Left renal pelvis (tissue), 4 donors: Measurements from ENCODE around the gene KCND1. TPM values are rescaled to one million over a fixed set of nuclear protein-coding genes. Genes with fewer than 3 reads are reported as not detected.
A peak's percentile ranks its signal among the peaks of the same experiment; 100 is the strongest.

Experiments used
- DNase-seq, 4 donors: peaks; one replicate each; pipeline ENCODE4 v3.0.0-alpha.2; 2013; ENCODE audit warnings: low read depth in 4 of 4, low spot score in 3 of 4
- polyA plus RNA-seq, 4 donors: library from polyadenylated mRNA; unstranded; fragments of 120-200 nt; gene quantifications; one replicate each; pipeline ENCODE4 v1.2.1, GENCODE V29; 2013; ENCODE audit not compliant: insufficient read length in 4 of 4

The KCND1 gene
- polyA plus RNA-seq, 4 donors: 2.7 to 6.6 (median 3.5) TPM

DNA sequence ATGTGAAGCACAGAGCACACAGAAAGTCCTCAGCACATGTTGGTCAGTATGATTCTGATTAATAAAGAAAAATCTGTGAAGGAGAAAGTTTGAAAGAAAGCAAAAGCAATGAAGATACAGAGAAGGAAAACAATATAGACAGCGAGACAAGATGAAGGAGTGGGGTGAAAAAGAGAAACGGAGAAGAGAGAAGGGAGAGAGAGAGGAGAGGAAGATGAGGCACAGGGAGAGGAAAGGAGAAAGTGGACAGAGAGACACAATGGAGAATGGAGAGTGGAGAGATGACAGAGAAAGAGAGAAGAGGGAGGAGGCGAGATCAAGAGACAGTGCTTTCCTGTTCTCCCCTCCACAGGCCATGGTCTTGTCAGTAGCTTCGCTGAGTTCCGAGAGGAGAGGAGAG, 3.9 kb upstream of the KCND1 start:
- no peak for DNase-seq

DNA sequence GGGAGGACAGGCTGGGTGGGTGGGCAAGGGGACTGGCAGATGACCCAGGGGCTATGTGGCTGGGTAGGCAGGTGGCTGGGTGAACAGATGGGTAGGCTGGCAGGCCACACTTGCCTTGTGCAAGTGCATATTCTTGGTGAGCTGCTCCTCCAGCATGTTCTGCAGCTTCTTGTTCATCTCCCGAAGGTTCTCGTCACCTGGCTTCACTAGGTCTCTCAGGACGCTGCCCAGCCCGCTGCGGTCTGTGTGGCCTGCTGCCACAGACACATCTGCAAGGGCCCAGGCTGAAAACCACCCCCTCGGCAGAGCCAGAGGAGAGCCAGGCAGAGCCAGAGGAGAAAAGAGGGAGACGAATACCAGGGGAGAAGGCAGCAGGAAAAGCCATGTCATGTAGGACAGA, 3.4 kb upstream of the KCND1 start:
- DNase-seq: no peak

DNA sequence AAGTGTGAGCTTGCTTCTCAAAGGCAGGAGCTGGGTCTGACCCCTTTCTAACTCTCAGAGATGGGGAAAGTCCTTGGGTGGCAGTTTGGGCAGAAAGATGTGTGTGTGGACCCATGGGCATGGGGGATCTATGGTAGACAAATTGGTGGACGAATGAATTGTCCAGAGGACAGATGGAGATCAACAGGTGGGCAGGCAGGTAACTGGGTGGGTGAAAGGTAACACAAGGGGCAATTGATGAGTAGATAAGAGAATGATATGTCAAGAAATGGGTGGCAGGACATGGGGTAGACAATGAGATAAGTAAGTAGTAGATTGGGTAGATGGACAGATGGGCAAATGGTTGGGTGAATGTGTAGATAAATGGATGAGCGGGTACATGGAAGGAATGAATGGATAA, 2.9 kb upstream of the KCND1 start:
- no peak for DNase-seq

DNA sequence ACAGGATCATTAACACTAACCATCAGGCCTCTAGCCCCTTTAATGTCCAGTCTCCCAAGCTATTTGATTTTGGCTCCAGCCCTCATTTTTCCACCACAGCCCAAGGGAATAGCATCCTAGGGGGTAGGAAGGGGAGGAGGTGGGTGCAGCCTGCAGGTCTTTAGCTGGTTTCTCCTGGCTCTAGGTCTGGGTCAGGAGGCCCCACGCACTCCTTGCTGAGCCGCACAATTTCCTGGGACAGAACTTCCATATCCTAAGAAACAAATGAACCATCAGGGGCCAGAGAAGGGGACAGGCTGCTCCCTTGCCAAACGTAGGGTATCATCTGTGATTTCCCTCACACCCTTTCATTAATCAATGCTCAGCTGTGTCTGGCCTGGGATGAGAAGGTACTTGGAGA, 2.4 kb upstream of the KCND1 start:
- DNase-seq: no peak

DNA sequence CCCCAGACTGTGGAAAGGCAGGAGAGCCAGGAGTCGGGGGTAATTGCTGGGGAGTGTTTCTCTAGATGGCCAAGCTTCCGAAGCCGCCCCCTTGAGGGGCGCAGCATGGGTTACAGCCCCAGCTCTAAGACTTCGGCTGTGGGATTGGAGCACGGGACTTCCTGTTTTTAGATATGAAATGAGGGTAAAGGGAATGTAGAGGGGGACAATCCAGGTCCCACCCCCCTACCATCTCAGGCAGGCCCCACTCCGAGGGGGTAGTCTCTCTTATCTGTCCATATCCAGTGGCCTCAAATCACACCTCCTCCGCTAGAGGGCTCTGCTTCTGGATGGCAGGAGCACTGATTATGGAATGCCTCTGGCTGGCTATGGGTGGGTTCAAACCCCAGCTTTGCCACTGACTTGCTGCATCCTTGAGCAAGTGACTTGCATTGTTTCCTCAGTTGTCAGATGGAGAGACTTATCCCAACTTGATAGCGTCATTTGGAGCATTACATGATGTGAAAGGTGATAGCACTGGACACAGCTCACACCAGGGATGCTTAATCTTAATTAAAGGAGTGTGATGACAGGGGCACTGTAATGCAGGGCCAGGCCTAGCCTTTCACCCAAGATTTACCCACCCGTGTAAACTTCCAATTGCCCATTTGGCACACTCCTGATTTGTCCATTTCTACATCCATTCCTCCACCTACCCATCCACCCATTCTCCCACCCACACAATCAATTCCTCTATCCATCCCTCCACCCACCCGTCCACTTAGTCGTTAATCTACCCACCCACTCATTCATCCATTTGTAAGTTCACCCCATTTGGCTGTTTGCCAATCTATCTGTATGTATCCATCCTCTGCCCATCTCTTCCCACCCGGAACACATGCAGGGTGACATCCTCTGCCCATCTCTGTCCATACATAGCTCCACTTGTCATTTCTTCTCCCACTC, 848 bp upstream of the KCND1 start:
- DNase-seq: no peak

DNA sequence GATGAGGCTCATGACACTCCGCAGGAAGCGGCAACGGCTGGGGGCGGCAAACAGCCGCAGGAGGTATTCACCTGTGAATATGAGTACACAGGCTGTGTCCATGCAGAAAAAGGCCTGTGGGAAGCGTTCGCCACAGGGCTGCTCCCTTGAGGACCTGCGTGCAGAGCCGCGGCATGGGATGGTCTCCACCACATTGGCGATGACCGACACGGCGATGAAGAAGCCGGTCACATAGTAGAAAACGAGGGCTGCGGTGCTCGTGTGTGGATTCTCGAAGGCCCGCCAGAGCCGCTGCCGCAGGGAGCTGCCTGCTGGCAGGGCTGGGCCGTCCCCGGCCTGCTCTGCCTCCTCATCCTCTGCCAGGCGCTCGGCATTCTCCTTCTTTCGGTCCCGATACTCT, 2.2 kb downstream of the KCND1 start:
- no peak for DNase-seq

DNA sequence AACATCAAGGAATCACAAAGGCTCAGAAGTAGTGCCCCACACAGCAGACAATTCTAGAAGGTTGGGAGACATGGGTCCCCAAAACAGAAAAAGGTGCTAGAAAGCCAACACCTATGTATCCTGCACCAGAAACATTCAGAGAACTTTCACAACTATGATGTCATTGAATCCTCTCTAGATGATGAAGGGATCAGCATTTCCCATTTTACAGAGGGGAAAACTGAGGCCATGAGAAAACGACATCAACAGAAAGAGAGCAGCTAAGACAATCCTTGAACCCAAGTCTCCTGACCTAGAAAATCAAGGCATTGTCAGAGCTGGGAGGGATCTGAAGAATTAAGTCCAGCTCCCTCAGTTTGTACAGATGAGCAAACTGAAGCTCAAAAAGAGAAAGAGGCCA, 3.3 kb downstream of the KCND1 start:
- DNase-seq: no peak

DNA sequence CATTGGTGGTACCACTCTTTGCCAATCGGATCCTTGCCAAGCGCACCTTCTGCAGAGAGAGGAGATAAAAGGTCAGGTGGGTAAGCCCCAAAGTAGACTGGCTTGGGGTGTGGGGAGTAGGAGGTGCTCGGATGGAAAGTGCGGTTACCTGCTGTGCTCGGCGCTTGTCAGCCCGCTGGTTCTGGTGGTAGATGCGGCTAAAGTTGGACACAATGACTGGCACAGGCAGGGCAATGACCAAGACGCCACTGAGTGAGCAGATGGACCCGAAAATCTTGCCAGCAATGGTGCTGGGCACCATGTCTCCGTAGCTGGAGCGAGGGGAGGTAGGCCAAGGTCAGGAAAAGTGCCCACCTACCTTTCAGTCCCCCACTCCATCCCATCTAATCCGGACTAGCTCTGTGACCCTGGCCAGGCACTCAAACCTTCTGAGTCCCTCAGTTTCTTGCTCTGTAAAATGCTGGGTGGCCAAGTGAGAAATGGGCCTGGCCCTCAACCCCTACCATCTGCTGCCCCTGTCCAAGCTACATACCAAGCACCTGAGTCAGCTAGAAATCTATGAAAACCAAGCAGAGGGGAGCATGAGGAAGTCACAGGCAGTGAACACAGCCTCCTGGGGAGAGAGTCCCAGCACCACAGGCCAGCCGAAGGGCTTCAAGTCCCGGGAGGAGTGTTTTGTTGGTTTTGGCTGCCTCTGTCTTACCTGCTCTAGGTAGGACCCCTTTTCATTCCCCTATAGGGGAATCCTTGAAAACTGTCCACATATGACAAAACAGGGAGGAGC, 4.7 kb downstream of the KCND1 start:
- DNase-seq: no peak

DNA sequence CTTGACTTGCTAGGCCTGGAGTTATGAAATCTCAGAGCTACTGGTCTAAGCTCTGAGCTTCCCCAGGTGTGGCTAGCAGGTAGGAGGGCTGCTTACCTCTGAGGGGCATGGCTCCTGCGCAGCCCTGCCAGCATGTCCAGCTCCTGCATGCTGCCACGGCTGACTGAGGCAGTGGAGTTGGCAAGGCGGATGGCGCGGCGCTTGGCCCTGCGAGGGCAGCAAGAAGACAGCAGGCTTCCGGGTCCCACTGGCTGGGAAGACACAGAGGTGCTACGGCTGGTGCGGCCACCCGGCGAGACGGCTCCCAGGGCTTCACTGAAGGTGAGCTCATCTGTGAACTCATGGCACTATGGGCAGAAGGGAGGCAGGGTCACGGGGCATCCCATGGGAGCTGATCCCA, 5.7 kb downstream of the KCND1 start:
- no peak for DNase-seq

DNA sequence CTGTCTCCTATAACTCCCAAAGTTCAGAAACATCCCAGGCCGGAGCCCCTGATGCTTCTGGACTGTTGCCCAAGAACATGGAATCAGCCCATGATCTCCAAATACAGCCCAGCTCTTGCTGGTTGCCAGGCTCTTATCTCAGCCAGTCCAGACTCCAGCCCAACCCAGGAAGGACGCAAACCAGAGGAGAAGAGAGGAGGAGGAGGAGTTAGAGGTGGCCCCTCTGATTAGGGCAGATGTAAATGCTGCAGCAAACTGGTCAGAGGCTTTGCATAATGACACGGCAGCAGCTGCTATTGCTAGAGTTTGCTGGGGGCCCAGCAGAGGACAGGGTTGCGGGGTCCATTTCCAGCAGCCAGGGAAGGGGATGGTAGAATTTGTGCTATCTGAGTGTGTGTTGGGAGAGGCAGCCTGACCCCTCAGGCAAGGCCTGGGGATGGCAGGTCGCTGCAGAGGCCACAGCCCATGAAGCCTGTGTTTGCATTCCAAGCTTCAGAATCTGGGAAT, 10.0 kb downstream of the KCND1 start:
- DNase-seq: no peak

DNA sequence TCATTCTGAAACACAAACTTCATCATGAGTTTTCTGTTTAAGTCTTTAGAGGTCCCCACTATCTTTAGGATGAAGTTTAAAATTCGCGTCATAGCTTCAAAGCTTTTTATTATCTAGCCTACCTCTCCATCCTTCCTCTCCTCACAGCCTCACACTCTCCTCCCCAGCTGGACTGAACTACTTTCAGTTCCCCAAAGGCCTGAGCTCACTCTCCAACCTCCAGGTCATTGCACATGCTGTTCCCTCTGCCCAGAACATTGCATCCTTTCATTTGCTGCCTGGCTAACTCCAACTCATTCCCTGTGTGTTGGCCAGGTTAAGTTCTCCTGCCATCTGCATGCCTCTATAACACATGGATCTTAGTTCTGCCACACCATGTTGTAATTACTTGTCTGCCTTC, 11.4 kb downstream of the KCND1 start:
- no peak for DNase-seq

DNA sequence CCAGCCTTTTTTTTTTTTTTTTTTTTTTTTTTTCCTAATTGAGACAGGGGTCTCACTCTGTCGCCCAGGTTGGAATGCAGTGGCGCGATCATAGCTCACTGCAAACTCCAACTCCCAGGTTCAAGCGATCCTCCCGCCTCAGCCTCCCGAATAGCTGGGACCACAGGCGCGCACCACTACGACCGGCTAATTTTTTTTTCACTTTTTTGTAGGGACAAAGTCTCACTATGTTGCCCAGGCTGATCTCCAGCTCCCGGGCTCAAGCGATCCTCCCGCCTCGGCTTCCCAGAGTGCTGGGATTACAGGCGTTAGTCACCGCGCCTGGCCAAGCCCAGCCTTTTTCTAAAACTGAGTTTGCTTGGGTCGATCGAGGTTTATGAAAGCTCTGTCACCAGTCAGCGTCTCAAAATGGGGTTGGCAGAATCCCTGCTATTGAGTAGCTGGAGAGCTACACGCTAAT, 13.0 kb downstream of the KCND1 start:
- no peak for DNase-seq

DNA sequence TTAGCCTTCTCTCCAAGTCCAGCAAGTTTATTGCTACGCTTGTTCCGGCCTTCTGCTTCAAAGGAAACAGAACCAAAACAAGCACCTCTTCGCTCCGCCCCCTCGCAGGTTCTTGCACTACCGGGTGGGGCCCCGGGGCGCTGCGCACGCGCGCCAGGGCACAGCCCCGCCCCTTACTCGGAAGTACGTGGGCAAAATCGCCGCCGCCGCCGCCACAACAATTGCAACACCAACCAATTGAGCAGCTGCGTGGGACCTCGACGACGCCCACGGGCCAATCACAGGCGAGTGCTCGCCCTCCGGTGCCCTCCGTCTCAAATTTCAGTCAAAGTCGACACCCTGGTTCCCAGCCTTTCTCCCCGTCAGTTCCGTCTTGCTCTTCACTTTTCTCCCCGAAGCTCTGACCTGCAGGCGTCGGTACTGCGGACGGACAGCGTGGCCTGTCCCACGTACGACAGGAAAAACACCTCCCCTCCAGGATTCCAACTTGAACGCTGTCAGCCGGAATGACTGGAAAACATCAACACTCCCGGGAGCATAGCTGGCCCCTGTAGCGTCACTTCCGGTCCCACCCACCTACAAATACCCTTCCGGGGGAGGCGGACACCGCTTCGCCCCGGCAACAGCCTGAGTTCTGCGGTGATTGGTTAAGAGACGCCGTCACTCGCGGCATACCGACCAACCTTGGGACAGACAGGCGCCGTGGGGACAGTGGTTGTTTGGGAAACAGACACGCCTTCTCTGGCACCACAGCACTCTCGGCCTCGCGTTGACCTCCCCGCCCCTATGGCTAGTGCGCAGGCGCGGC, 13.6 kb downstream of the KCND1 start:
- peak; percentile 87 to 93 (median 92) for DNase-seq

DNA sequence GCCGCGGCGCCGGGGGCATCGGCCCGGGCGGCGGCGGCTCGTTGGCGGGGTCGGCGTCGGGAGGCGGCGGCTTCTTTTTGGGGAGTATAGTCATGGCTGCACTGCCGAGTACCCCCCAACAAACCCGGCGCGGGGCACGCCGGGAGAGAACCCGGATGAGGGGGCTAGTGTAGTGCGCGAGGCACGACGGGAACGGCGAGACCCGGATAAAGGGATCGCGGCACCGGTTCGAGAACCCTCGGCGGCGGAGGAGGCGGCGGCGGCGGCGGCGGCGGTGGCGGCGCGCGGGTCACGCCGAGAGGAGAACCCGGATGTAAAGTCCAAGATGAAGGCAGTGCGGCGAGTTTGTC, 14.2 kb downstream of the KCND1 start, which contains the start of gene OTUD5:
Gene OTUD5 (minus strand): TSS at position 131 of the 350 bp plus-strand sequence. CDS start 37 bp downstream, at position 94.
- DNase-seq: no peak

DNA sequence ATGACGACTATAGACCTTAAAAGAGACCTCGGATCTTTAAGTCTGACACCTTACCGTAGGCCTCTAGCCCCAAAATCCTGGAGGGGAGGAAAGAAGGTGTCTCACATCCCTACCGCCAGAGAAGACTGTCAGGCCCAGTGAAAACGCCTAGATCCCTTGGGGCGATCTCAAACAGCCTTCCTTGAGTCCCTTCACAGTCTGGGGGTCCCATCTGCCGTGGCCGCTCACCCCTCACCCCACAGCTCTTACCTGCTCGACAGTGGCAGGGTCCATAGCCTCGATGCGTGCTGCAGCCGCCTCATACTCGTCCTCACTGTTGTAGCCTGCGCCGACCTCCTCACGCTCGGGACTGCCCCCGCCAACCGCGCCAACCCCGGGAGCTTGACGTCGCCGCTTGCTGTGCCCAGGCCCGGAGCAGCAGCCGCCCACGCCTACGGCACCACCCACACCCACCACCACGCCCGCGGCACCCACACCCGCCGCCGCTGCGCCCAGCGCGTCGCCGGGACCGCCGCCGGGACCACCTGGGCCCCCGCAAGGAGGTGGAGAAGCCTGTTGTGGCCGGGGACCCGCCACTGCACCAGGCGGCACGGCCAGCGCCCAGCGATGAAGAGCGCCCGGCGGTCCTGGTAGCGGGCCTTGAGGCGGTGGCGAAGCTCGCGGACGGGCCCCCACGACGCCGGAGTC, 14.8 kb downstream of the KCND1 start:
- no peak for DNase-seq

DNA sequence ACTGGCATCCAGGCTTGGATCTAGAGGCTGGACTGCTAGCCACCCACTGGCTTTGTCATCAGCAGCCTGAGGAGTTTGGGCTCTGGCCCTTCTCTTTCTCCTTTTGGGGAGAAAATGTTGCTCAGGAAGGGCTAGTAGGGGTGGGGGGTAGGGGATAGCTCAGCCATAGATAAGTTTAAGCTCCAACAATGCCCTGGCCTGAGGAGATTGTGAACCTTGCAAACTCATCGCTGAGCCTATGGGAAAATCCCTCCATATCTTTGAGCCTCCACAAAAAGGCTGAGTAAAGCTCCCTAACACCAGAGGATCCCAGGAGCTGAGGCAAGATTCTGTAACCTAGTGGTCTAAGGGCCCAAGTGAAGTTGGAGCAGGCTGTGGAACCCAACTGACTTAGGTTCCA, 23.1 kb downstream of the KCND1 start:
- DNase-seq: no peak

DNA sequence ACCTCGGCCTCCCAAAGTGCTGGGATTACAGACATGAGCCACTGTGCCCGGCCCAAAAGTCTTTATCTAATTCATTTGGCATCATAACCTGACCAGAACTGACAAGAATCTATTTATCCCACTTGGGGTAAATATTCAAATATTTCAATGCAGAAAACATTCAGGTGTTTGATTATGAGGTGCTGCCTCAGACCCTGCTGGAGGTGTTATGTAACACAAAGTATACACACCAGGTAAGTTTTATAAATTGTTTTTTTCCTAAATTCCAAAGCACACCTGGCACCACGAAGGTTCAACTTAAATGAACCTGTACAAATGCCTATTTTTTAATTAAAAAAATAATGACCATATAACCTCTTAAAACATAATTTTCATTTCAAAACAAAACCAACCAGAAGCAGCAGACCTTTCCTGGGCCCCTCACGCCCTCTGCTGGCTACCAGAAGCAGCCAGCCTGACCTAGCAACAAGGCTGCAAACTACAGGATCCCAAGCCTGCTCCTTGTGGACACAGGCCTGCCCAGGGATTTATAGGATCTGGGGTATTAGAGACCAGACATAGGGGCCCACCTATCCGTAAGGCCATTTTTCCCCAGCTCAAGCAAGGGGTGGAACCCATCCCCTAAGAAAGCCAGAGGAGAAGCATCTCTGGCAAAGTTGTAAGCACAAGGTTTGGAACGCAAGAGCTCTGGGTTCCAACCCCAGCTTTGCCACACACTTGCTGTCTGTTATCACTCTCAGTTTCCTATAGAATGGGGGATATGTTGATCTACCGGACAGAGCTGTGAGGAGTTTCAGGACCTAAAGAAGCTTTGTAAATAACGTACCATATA, 25.9 kb downstream of the KCND1 start:
- no peak for DNase-seq

DNA sequence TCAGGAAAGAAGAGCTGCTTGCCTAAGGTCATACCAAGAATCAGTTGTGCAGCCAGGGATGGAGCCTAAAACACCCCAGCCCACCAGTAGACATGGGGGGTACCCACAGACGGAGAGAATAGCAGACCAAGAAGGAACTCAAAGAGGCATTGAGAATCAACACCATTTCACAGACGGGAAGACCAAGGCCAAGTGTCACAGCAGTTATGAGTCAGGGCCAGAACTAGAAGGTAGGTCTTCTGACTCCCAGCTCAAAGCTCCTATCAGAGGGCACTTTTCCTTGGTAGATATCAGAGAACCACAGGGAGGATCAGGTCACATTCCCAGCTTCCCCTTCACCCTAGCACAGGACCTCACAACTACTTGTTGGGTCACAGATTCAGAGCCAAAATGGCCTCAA, 28.7 kb downstream of the KCND1 start:
- DNase-seq: no peak

DNA sequence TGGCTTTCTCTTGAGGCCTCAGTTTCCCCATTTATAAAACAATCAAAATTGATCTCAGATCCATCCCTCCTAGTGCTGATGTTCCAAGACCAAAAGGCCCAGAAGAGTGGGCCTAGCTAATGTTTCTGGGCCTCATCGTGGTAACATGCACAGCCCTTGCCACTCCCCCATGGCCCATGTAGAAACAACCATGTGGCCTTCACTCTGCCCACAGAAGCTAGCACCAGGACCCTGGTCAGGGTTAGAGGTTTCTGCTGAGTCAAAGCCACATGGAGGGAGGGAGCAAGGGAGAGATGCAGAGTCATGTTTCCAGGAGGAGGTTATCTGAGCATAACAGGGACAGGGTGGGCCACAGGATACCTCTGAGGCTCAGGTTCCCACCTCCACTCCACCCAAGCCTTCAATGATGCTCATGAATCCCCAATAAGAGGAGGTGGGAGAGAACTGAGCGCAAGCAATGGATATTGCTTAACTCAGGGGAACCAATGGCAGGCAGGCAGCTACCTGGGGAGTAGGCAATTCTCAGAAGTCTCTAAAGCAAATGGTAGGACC, 31.2 kb downstream of the KCND1 start:
- no peak for DNase-seq
